DLD1 (cell line): Measurements from ENCODE around the gene UNC13B.

Source experiments
- in situ Hi-C: cut with HindIII; loops from 2 replicates; pipeline ENCODE4 v1.10.0; 2017; ENCODE audit warnings: low sequenced_read_pairs

Gene UNC13B

DNA sequence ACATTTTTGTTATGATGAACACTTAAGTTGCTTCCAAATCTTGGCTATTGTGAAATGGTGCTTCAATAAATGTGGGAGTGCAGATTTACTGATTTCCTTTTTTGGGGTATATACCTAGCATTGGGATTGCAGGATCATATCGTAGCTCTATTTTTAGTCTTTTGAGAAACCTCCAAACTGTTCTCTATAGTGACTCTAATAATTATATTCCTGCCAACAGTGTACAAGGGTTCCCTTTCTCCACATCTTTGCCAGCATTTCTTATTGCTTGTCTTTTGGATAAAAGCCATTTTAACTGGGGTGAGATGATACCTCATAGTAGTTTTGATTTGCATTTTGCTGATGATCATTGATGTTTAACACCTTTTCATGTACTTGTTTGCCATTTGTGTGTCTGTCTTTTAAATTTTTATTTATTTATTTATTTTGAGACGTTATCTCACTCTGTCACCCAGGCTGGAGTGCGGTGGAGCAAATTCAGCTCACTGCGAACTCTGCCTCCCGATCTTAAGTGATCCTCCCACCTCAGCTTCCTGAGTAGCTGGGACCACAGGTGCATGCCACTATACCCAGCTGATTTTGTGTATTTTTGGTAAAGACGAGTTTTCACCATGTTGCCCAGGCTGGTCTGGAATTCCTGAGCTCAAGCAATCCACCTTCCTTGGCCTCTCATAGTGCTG lies 59.0 kb downstream of the UNC13B start:
- in situ Hi-C loops, result no loop called here

DNA sequence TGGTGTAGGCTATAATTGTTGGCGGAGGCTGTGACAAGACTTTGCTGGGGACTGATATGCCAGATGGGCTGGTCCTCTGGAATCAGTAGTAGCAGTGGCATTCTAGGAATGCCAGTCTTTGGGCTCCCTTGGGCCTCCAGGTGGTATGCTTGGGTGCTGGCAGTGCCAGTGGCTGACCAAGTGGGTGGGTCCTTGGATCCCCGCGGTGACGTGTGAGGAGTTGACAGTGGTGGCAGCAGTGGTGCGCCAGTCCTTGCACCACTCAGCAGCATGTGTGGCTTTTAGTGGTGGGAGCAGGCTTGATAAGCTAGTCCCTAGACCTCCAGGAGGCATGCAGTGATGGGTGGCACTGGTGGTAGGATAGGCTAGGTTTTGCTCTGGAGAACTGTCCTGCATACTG lies 63.9 kb downstream of the UNC13B start:
- in situ Hi-C loops, result loop anchor here (25.0 kb wide), 1 partner anchor 112 kb away; no protein-coding TSS in a partner anchor

DNA sequence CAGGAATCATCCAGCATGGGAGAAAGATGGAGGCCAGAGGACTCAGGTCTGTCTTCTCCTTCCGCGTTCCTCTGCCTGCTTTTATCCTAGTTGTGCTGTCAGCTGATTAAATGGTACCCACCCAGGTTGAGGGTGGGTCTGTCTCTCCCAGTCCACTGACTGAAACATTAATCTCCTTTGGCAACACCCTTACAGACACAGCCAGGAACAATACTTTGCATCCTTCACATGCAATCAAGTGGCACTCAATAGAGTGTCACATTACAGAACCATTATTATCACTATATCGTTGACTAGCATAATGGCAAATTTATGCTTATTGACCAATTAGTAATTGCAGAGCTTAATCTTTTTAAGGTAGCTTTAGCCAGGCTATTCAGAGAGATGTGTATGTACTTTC lies 64.8 kb downstream of the UNC13B start:
- in situ Hi-C loops, result loop anchor here (25.0 kb wide), 1 partner anchor 111 kb away; no protein-coding TSS in a partner anchor

DNA sequence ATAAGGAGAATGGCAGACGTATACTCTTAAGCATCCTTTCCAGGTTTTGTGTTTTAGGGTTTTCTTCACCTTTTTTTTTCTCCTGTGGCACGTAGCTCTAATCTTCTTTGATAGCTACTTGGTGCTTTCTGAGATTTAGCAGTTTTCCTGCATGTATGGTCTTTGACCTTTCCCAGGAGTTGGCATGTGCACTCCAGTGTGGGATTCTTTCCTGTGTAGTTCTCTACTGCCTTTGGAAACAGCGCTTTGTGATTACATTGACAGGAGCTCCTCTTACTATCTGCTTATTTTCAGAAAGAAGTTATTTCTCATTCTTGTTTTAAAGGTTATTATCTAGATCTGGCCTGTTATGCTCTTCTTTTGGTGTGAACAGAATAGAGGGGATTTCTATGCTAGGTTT lies 65.5 kb downstream of the UNC13B start:
- in situ Hi-C loops, result loop anchor here (25.0 kb wide), 1 partner anchor 110 kb away; no protein-coding TSS in a partner anchor

DNA sequence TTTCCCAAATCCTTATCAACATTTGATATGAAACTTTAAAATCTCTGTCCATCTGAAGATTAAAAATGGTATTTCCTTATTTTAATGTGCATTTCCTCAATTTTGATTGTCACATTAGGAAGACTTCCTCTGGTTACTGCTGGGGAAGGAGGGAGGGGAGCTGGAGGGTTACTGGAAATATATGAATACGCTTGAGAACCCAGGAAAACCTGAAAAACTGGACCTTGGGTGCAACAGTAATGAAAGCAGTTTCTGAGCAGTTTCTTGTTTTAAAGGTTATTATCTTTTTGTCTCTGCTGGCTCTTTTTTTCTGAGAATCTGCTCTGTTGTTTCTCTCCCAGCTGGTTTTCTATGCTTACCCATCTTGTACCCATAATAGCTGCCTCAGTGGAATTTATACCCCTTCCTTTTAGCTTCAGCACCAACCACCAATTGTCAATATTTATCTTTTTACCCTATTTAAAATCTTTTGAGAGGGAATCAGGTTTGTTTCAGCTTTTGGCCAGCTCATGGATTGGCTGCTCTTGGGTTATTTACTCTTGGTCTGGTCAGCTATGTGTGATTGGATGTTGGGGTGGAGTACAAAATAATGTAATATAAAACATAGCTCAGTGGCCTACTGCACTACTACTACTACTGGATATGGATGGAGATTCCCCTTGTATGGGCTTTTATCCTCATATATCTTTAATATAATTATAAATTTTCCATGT lies 67.4 kb downstream of the UNC13B start:
- in situ Hi-C loops, result loop anchor here (25.0 kb wide), 1 partner anchor 108 kb away; no protein-coding TSS in a partner anchor

DNA sequence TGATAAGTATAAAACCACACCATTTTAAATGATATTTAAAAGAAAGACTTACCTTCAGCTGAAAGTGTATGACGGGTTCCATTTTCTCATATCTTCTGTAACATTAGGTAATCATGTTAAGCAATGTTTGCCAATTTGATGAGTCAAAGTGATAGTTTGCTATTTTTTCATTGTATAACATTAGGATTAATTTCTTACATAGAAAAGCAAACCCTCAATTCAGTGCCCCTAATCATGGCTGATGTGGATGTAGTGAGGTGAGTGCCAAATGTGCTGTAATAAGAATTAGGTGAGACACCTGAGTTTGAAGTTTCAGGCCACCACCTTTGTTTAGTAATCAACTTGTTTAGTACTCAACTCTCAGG lies 68.0 kb downstream of the UNC13B start:
- in situ Hi-C loops, result loop anchor here (25.0 kb wide), 1 partner anchor 108 kb away; no protein-coding TSS in a partner anchor

DNA sequence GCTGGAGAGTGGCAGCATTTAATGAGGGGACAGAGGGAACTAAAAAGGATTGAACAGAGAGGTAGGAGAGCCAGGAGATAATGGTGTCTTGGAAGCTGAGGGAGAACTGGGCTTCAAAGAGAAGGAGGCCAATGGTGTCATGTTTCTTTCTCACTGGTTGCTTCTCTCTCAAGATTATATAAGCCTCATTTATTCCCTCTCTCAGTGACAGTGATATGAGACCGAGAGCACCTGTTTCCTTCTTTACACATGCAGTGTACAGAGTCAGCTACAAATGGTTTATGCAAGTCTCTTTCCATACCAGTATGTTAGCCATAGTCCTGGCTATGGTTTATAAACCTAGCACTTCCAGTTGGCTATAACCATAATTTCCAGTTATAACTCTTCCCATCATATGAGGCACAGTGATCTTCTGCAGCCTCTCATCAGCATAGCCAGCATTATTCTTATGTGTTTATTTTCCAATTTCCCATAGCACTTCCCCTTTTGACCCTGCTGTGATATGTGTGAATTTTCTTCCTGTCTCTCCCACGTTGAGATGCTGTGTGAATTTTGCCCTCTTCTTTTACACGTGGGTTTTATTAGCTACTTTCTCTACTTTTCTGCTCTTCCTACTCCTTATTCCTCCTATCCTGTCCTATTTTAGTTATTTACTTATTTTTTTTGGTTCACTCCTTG lies 71.2 kb downstream of the UNC13B start:
- in situ Hi-C loops, result loop anchor here (25.0 kb wide), 1 partner anchor 104 kb away; no protein-coding TSS in a partner anchor

DNA sequence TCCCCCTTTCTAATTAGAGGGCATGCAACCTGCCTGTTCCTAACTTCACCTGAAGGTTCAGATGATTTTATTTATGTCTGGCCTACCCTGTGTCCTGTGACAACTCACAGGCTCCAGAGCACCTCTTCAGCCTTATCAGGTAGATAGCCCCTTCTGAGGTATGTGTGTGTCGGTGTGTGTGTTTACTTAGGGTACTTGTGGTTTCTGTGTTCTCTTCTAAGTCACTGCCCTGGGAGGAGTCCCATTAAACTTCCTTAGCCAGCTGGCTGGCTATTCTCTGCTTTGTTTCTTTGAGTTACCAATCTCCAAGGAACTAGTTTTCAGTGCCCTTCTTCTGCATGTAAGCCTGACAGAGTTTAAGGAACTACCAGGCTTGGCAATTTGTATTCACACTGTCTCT lies 74.9 kb downstream of the UNC13B start:
- in situ Hi-C loops, result loop anchor here (25.0 kb wide), 1 partner anchor 101 kb away; no protein-coding TSS in a partner anchor

DNA sequence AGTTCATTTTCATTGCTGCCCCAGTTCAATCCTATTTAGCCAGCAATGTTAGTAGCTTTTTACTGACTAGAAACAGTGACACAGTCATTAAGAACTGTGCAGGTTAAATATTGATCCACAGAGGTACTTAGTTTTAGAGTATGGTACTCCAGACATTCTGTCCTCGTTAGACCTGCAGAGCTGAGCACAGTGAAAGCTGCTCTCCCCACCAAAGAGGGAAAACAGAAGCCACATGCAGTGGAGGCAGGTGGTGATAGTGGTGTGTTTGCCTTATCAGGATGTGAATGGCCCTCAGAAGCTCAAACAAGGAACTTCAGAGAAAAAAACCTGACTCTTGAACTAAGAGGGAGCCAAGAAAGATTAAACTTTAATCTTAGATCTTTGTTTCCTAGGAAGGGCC lies 75.5 kb downstream of the UNC13B start:
- in situ Hi-C loops, result loop anchor here (25.0 kb wide), 1 partner anchor 100 kb away; no protein-coding TSS in a partner anchor

DNA sequence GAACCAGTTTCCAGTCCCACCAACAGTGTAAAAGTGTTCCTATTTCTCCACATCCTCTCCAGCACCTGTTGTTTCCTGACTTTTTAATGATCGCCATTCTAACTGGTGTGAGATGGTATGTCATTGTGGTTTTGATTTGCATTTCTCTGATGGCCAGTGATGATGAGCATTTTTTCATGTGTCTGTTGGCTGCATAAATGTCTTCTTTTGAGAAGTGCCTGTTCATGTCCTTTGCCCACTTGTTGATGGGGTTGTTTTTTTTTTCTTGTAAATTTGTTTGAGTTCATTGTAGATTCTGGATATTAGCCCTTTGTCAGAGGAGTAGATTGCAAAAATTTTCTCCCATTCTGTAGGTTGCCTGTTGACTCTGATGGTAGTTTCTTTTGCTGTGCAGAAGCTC lies 84.1 kb downstream of the UNC13B start:
- in situ Hi-C loops, result loop anchor here (25.0 kb wide), 1 partner anchor 91 kb away; no protein-coding TSS in a partner anchor

DNA sequence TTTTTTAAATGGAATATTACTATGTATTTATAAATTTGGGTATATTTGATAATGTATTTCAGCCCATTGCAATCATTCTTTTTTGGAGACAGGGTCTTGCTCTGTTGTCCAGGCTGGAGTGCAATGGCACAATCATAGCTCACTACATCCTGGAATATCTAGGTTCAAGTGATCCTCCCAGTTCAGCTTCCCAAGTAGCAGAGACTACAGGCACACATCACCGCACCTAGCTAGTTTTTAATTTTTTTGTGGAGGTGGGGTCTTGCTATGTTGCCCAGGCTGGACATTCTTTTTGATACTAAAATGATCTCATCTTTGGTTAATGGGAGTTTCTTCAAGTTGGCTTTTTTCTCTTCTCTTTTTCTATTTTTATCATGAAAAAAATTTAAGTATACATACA lies 91.3 kb downstream of the UNC13B start:
- in situ Hi-C loops, result no loop called here

DNA sequence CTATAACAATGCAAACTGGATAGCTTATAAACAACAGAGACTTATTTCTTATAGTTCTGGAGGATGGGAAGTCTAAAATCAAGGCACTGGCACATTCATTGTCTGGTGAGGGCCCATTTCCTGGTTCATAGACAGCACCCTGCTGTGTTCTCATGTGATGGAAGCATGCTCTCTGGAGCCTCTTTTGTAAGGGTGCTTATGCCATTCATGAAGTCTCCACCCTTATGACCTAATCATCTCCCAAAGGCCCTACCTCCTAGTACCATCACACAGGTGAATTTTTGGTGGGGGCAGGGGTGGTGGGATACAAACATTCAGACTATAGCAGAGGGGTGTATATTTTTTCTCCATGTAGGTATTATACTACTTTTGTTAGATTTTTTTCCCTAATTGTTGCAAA lies 92.4 kb downstream of the UNC13B start:
- in situ Hi-C loops, result no loop called here

DNA sequence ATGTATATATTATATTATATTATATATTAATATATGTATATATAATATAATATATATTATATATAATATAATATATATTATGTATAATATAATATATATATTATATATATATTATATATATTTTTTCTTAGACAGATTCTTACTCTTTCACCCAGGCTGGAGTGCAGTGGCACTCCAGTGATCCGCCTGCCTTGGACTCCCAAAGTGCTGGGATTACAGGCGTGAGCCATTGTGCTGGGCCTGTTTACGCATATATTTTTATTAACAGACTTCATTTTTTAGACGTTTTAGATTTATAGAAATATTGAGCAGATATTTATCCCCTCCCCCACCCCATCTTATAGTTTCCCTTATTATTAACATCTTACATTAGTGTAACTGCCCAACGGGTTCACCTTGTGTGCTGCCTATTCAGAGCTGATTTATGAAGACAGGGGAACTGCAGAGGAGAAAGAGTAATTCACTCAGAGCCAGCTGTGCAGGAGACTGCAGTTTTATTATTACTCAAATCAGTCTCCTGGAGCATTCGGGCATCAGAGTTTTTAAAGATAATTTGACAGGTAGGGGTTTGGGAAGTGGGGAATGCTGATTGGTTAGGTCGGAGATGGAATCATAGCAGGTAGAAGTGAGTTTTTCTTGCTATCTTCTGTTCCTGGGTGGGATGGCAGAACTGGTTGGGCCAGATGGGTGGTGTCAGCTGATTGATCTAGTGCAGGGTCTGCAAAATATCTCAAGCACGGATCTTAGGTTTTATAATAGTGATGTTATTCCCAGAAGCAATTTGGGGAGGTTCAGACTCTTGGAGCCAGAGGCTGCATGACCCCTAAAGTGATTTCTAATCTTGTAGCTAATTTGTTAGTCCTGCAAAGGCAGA lies 93.4 kb downstream of the UNC13B start:
- in situ Hi-C loops, result no loop called here

DNA sequence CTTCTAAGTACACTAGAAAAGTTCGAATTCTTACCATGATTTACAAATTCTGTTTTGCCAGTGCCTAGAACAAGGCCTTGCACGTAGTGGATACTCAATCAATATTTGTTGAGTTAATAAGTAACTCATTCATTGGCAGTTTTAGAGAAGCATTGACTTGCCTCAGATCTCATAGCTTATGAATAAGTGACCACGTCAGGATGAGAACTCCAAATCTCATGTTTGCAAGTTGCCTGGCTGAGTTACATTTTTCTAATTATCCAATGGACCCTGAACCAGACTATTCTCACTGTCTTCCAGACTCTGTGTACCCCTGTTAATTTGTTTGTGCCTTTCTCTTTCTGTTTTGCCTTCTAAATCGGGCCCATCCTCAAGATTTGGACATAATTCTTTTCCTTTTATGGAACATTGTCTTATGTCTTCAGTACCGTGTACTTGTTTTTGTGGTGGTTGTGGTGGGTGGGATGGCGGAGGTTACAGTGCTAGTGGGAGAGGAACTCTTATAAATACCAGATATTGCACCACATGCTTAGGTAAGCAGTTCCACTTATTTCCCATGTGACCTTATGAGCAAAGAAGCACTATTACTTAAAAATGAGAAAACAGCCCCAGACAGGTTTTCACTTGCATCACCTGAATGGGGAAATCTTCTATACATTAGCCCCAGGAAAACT lies 96.3 kb downstream of the UNC13B start:
- in situ Hi-C loops, result no loop called here

DNA sequence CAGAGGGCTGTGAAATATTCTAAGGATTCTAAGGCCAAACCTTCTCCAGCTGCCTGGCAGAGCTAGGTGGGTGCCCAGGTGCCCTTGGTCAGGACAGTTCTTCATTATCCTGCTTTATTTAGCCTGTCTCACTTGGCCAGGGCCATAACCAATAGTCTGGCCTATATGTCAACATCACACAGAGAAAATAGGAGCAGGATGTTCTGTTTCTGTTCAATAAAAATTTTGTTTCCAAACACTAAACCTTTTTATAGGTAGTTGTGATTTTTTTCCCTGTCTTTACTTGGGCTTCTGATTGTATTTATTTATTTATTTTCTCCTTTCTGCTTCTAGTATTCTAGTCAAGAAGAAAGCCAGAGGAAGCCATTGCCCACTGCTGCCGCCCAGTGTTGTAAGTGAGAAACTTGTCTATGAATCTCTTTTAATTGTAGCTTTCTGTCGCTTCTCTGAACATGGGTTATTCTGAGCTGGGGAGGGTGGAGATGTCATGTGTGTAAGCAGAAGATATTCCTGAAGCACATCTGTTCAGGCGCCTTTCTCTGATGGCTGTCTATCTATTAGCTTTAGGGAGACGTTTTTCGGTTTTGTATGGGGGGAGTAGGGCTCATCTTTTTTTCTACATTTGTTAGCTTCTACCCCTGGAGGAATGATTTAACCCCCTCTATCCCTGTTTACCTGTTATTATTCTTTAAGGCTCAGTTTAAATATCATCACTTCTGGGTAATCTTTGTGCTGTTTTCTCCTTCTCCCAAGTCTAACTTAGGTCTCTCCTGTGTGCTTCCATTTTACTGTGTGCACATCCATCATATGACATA lies 97.1 kb downstream of the UNC13B start:
- in situ Hi-C loops, result no loop called here

DNA sequence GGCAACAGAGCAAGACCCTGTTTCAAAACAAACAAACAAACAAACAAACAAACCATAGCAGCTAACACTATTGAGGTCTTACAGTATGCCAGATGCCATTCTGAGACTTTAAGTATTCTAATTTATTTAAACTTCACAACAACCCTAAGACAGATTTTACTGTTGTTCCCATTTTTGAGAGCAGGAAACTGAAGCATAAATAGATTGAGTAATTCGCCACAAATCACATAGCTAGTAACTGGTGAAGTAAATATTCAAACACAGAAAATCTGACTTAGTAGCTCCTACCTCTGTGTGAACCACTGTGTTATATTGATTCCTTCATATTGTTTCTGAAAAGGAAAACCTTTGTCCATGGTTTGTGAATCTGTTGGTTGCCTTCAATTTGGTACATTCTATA lies 98.4 kb downstream of the UNC13B start:
- in situ Hi-C loops, result no loop called here

DNA sequence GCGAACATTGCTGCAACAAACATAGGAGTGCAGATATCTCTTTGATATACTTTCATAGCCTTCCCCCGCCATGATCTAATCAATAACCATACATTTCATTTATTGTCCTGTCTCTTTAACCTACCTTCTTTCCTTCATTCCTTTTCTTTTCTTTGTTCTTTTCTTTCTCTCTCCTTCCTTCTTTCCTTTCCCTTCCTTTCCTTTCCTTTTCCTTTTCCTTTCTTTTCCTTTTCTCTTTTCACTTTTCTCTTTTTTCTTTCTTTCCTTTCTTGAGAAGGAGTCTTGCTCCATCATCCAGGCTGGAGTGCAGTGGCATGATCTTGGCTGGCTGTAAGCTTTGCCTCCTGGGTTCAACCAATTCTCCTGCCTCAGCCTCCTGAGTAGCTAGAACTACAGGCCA lies 100.3 kb downstream of the UNC13B start:
- in situ Hi-C loops, result no loop called here

DNA sequence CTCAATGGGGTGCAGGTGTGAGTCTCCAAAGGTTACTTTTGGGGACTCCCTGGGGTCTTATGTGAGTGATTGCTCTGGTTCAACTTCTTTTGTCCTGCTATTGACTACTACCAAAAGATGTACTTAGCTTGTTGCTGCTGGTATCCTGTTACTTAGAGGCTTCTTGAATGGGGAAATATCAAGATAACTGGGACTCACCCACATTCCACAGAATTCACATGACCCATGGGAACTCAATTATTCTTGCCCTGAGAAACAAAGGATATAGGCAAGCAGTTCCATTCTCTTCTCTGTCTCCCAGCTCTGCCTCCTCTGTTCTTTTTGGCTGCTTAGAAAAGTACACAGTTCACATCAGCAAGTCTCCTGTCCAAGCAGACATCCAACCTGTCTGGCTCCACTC lies 105.9 kb downstream of the UNC13B start:
- in situ Hi-C loops, result no loop called here

DNA sequence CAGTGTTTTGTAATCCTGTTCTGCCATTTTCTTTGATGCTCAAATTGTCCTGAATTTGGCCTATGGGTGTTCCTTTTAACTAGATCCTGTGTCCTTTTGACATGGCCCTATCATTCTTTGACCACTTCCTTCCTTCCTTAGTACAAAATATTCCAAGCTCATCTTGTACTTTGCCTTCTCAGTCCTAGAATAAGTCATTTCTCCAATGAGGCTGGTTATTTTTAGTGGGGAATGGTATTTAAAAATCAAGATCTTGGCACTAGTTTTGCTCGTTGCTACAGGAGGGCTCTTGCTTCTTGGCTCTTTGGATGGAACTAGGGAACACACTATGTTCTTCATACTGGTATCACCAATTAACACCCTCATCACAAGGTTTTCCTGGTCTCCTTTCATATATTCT lies 108.1 kb downstream of the UNC13B start:
- in situ Hi-C loops, result no loop called here
